Stimulated activated CD4-positive, alpha-beta T cell treated with anti-CD3 and anti-CD28 coated beads, Interleukin-2, amount 100 ng/mL, for 48 hours (primary cell): ENCODE results near the gene MORC4.

Source experiments
- DNase-seq, 2 donors: peaks; one replicate each; pipeline ENCODE4 v3.0.0-alpha.2; 2020

MORC4 gene

GRCh38 chrX:106952089-106952488 lies 47.9 kb downstream of the MORC4 start:
- DNase-seq, result no peak

GRCh38 chrX:106951230-106951629 lies 48.8 kb downstream of the MORC4 start:
- DNase-seq, result no peak

GRCh38 chrX:106950381-106950780 lies 49.6 kb downstream of the MORC4 start:
- DNase-seq, result no peak

GRCh38 chrX:106949366-106949765 lies 50.6 kb downstream of the MORC4 start:
- no peak for DNase-seq

- no peak for DNase-seq
These were observed 51.4 kb downstream of the MORC4 start for GRCh38 chrX:106948641-106949040.

GRCh38 chrX:106946464-106946863 lies 53.5 kb downstream of the MORC4 start:
- DNase-seq, result no peak

GRCh38 chrX:106940068-106940467 lies 59.9 kb downstream of the MORC4 start:
- no peak for DNase-seq

- no peak for DNase-seq
These were observed 60.4 kb downstream of the MORC4 start for GRCh38 chrX:106939566-106939965.

GRCh38 chrX:106936246-106936645 lies 63.8 kb downstream of the MORC4 start:
- no peak for DNase-seq

- DNase-seq, result no peak
These were observed 64.8 kb downstream of the MORC4 start for GRCh38 chrX:106935175-106935574.

GRCh38 chrX:106933538-106933961 lies 66.5 kb downstream of the MORC4 start:
- DNase-seq, result no peak

- no peak for DNase-seq
These were observed 67.0 kb downstream of the MORC4 start for GRCh38 chrX:106932960-106933537.

GRCh38 chrX:106932492-106932923 lies 67.5 kb downstream of the MORC4 start:
- DNase-seq, result no peak

- no peak for DNase-seq
These were observed 68.1 kb downstream of the MORC4 start for GRCh38 chrX:106931831-106932491.

- no peak for DNase-seq
These were observed 71.8 kb downstream of the MORC4 start for GRCh38 chrX:106928227-106928626.

- no peak for DNase-seq
These were observed 72.3 kb downstream of the MORC4 start for GRCh38 chrX:106927700-106928099.

- DNase-seq, result no peak
These were observed 73.0 kb downstream of the MORC4 start for GRCh38 chrX:106927023-106927422.

GRCh38 chrX:106921637-106922036 lies 78.4 kb downstream of the MORC4 start:
- no peak for DNase-seq

GRCh38 chrX:106919932-106920452 lies 80.0 kb downstream of the MORC4 start, which contains the start of gene CLDN2:
CLDN2 (plus strand) TSS chrX:106920402; CDS start chrX:106928229, 7,827 bp downstream.
- DNase-seq, result no peak

GRCh38 chrX:106917830-106918500 lies 82.0 kb downstream of the MORC4 start:
- no peak for DNase-seq

GRCh38 chrX:106912864-106913263 lies 87.1 kb downstream of the MORC4 start:
- no peak for DNase-seq

- no peak for DNase-seq
These were observed 93.7 kb downstream of the MORC4 start for GRCh38 chrX:106906361-106906760.

- no peak for DNase-seq
These were observed 94.8 kb downstream of the MORC4 start for GRCh38 chrX:106905064-106905708.
